HG03064 (cell line): ENCODE results near the gene CPO.
A peak's percentile ranks its signal among the peaks of the same experiment; 100 is the strongest.
"Not testable (repeated sequence)": the region's sequence is repeated elsewhere in the genome, so short reads cannot be mapped to it uniquely, and the experiment has no call there.

Experiments
- ATAC-seq: cut with Tn5 transposase; IDR thresholded peaks from one replicate; pipeline ENCODE4 v1.9.1; 2021; ENCODE audit warnings: low read depth; ENCODE audit not compliant: unreplicated experiment

Gene CPO

GRCh38 chr2:206939340-206939739, at the start of gene CPO:
Gene CPO, plus strand, starts transcription at chr2:206939518. Its CDS starts 82 bp downstream, at chr2:206939600.
- ATAC-seq, result no peak

- no peak for ATAC-seq
These were observed 49.1 kb upstream of the CPO start for GRCh38 chr2:206890179-206890578.

GRCh38 chr2:206890926-206891325, 48.4 kb upstream of the CPO start:
- ATAC-seq, result no peak

- peak; percentile 61 for ATAC-seq
These were observed 24.2 kb upstream of the CPO start for GRCh38 chr2:206915121-206915520.

GRCh38 chr2:206918263-206918662, 21.1 kb upstream of the CPO start:
- no peak for ATAC-seq

- ATAC-seq, result no peak
These were observed 19.0 kb upstream of the CPO start for GRCh38 chr2:206920310-206920709.

GRCh38 chr2:206920951-206921350, 18.4 kb upstream of the CPO start:
- no peak for ATAC-seq

- ATAC-seq, result no peak
These were observed 17.8 kb upstream of the CPO start for GRCh38 chr2:206921529-206921928.

- no peak for ATAC-seq
These were observed 3.1 kb upstream of the CPO start for GRCh38 chr2:206935991-206936842.

- ATAC-seq, result no peak
These were observed 2.5 kb upstream of the CPO start for GRCh38 chr2:206936843-206937230.

GRCh38 chr2:206937555-206937954, 1.8 kb upstream of the CPO start:
- peak; percentile 75 for ATAC-seq

GRCh38 chr2:206940546-206940945, 1.2 kb downstream of the CPO start:
- ATAC-seq, result no peak

- ATAC-seq, result no peak
These were observed 3.5 kb downstream of the CPO start for GRCh38 chr2:206942592-206943478.

GRCh38 chr2:206953404-206953803, 14.1 kb downstream of the CPO start:
- not testable (repeated sequence) for ATAC-seq

- ATAC-seq, result no peak
These were observed 15.9 kb downstream of the CPO start for GRCh38 chr2:206955253-206955652.

- no peak for ATAC-seq
These were observed 18.9 kb downstream of the CPO start for GRCh38 chr2:206958261-206958660.

GRCh38 chr2:206962966-206963365, 23.6 kb downstream of the CPO start:
- ATAC-seq, result no peak

GRCh38 chr2:206968134-206969086, 29.1 kb downstream of the CPO start:
- no peak for ATAC-seq

- ATAC-seq, result no peak
These were observed 29.9 kb downstream of the CPO start for GRCh38 chr2:206969192-206969591.

- no peak for ATAC-seq
These were observed 31.5 kb downstream of the CPO start for GRCh38 chr2:206970589-206971360.
